Activated T-helper 1 cell treated with anti-CD3 and anti-CD28 coated beads, Interleukin-2, amount 50 U/mL, for 16 hours (primary cell): ENCODE measurements around the gene UNC13B.

Source experiments
- DNase-seq, 2 donors: peaks; one replicate each; pipeline ENCODE4 v3.0.0-alpha.2; 2020; ENCODE audit warnings: low read depth in 1 of 2, low spot score in 1 of 2

UNC13B gene

GRCh38 chr9:35272989-35273388 lies 111.2 kb downstream of the UNC13B start:
- no peak for DNase-seq

DNA sequence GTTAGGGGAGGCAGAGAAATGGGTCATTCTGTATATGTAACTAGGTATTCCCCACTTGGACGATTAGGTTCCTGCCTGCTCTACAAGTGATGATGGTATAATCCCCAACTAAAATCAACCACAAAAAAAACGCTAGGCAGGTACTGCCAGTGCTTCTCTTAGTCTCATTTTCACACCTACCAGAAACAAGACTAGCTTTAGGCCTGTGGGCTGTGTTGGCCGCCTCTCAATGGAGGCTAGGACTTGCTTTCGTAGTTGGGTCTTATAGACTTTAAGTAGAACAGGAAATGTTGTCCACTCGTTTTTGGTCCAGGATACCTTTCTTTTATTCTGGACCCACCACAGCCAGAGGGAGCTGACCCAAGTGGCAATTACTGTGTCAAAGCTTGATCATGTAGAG lies 111.8 kb downstream of the UNC13B start:
- DNase-seq = no peak

DNA sequence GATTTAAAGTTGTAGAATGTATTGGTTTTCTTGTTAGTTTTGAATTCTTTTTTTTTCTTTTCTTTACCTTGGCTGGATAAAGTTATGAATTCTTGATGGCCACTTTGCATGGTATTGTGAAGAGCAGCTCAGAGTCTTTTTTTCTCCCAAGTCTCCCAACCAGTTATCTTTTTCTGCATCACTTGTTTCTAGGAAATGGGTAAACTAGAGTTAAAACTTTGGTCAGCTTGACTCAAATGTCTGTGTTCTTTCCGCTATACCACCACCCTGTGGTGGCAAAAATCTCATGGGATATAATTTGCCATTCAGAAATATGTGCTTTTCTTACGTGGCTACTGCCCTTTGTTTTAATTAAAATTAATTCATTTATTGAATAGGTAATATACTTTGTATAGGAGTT lies 113.2 kb downstream of the UNC13B start:
- no peak for DNase-seq

DNA sequence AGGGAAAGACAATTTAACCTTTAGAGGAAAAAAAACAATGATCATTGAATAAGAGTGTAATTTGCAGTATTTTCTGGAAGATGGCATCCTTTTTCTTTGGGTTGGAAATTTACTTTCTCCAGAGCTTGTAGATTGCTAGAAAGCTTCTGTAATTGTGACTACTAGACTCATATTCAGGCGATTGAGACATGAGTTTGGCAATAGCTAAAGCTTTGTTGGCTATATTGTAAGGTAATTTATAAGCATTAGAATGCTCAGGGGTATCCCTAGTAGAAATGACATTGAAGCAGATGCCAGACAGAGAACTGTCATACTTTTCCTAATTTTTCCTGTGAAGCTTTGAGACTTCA lies 115.3 kb downstream of the UNC13B start:
- no peak for DNase-seq

- no peak for DNase-seq
Measured at GRCh38 chr9:35277628-35278359, 116.0 kb downstream of the UNC13B start.

DNA sequence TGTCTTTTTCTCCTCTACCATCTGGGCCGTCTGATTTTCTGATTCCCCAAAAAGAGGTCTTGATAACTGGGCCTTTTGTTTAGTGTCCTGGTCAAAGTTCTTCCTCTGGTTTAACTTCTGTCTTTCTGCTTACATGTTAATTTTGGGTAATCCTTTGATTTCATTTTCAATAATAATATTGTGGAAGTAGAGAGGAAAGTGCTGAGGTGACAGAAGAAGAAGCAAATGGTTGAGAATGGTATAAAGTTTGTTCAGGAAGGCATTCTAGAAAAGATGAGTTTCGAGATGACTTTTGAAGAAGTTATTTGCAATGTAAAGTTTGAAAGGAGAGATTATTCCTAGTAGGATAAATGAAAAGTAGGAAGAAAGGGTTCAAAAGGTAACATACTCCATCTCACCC lies 118.1 kb downstream of the UNC13B start:
- no peak for DNase-seq

DNA sequence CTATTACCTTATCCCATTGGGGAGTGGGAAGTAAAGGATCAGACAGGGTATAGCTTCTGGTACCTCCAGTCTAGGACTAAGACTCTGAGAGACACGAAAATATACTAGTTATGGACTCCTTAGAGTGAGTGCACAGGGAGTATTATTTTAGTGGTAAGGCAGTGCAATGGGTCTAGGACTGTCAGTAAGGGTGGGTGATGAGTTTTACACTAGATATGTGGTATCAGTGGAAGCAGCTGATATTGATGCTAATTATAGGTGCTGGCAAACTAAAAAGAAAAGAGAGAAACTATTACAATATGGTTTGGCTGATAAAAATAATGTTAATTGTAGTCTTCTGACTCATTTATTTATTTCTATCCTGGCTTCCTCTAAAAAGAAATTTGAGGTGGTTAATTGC lies 118.6 kb downstream of the UNC13B start:
- DNase-seq = no peak

DNA sequence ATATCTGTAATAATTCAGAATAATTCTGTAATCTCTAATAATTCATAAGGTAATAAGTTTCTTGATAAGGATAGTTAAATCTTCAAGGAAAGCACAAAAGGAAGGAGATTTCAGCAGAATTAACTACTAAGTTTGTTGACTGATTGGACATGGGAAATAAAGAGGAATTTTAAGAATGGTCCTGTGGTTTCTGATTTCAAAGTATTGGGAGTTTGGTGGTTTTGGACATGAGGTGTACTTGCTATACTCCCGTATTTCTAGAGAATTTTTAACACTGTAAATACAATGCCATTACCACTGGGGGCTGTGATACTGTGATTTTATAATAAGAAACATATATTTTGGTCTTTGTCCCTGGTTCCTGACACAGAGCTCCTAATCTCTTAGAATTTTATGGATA lies 123.9 kb downstream of the UNC13B start:
- DNase-seq = no peak

DNA sequence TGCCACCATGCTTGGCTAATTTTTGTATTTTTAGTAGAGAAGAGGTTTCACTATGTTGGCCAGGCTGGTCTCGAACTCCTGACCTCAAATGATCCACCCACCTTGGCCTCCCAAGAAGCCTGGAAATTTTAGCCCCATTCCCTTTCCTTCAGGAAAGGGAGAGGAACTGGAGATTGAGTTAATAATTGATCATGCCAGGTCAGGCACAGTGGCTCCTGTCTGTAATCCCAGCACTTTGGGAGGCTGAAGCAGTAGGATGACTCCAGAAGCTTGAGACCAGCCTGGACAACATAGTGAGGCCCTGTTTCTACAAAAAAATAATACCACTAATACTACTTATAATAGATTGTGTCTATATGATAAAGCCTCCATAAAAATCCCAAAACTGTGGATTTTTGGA lies 124.6 kb downstream of the UNC13B start:
- no peak for DNase-seq

GRCh38 chr9:35287987-35288632 lies 126.3 kb downstream of the UNC13B start:
- no peak for DNase-seq

DNA sequence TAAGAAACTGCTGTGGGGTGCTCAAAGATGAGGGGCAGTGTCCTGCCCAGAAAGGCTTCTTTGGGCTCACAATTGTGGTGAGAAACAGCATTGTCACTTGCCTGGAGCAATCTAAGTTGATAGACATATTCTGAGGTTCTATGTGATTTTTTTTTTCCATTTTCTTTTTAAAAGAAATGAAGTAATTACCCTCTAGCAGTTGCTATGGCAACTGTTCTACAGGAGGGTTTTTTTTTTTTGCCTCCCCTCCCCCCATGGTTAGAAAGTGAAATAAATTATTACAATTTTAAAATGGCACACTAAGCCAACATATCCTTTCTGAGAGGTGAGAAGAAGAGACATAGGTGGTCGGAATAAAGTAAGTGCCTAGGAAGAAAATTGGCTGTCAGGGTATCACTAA lies 127.0 kb downstream of the UNC13B start:
- DNase-seq = no peak

GRCh38 chr9:35293376-35293964 lies 131.7 kb downstream of the UNC13B start:
- no peak for DNase-seq

GRCh38 chr9:35294066-35294465 lies 132.3 kb downstream of the UNC13B start:
- DNase-seq = no peak

- DNase-seq = no peak
Measured at GRCh38 chr9:35294556-35294955, 132.7 kb downstream of the UNC13B start.

DNA sequence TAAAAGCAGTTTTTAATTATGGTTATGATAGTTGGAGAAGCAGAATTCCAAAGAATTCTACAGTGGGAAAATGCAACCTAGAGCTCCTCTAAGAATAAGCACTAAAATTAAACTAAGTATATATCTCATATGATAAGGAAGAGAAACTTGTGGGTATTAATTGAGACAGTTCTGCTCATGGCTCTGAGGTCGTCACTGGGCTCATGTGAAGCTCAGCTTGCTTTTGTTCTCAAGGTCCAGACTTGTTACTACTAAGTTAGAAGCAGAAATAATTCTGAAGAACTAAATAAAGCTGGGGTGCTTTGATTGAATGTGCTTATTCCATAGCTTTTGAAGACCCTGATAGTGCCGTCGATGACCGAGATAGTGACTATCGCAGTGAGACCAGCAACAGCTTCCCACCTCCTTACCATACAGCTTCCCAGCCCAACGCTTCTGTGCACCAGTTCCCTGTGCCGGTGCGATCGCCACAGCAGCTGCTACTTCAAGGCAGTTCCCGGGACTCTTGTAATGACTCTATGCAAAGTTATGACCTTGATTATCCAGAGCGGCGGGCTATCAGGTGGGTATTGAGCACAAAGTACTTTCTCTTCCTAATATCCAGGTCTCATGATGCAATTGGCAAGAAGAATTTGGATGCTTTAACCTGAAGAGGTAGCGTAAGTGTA lies 133.7 kb downstream of the UNC13B start:
- no peak for DNase-seq

DNA sequence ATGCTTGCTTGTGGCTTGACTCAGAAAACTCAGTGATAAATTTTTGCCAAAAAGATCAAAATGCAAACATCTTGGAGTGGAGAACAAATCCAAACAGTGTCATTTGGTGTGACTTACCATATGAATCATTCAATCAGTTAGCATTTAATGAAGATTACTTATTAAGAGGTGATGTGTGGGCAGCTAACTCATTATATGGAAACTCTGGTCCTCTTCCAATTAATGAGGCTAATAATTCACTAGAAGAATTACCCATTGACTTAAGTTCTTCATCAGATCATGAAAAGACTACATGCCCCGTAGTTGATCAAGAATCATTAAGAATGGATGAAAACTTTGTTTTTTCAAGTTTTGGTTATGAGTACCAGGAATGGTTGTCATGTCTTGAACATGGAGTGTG lies 141.8 kb downstream of the UNC13B start:
- no peak for DNase-seq

DNA sequence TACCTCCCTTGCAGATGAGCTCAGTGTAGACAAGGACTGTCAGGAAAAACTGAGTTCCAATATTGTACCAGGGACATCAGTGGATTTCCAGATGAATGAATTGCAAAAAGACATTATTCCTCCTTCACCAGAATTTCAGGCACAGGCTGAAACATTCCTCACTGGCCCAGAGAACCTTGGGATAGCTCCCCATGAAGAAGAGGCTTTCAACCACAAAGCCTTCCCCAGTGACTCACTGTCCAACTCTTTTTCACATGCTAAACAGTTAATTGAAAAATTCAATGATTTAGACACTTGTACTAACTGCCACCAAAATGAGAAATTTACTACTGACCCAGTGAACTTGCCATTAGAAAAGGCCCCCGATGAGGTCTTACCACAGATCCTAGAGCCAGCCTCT lies 144.5 kb downstream of the UNC13B start:
- no peak for DNase-seq

DNA sequence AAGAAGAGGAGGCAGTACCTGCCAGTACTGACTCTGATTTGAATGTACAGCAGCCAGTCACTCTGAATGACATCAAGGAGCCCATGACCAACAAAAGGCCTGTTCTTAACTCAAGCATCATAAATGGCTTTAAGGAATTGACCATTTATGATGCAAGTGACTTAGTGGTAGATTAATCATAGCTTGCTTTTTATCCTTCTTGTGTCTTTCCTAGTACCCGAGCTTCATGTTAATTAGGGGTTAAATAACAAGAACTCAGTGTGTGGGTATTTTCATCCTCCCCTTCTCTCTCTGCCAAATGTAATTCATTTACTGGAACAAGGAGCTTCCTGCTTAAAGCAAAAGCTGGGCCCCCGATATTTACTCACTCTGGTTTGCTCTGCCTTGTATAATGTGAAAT lies 146.5 kb downstream of the UNC13B start:
- DNase-seq = no peak

- no peak for DNase-seq
Measured at GRCh38 chr9:35311891-35312639, 150.3 kb downstream of the UNC13B start.

GRCh38 chr9:35313460-35313859 lies 151.7 kb downstream of the UNC13B start:
- no peak for DNase-seq

- no peak for DNase-seq
Measured at GRCh38 chr9:35313916-35314315, 152.1 kb downstream of the UNC13B start.

DNA sequence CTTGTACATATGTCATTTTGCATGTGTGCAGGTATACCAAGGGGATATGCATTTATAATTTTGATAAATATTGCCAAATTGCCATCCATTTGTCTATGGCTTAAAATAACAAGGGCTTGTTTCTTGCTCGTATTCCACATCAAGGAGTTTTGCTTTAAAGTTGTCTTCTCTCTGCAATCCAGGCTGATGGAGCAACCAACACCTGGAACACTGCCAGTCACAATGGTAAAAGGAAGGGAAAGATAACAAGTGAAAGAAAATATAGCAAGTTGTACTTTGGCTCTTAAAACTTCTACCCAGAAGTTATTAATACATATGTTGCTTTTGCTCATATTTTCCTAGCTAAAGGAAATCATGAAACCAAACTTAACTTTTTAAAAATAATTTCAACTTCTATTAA lies 156.9 kb downstream of the UNC13B start:
- no peak for DNase-seq
